A549 (cell line): ENCODE data around the gene SYTL2.

Source experiments
- BHLHE40 ChIP-seq: IDR thresholded peaks from 2 replicates; pipeline ENCODE4 v1.6.1; 2012; ENCODE audit warnings: low read depth, low read length, inconsistent platforms
- CEBPB ChIP-seq, 2 experiments: fragments of >200 bp in 1 of 2; sonication (Bioruptor Twin) in 1 of 2; formaldehyde crosslinking in 1 of 2; IDR thresholded peaks; 2 replicates each; pipeline ENCODE4 v1.6.1; 2012 to 2016
- CTCF ChIP-seq: fragments of >200 bp; sonication (Bioruptor Twin); formaldehyde crosslinking; IDR thresholded peaks from 3 replicates; pipeline ENCODE4 v1.5.1; 2016
- EP300 ChIP-seq, 2 experiments: fragments of >200 bp; sonication (Bioruptor Twin); formaldehyde crosslinking; IDR thresholded peaks; 2 replicates in 1 of 2; 3 replicates in 1 of 2; pipeline ENCODE4 v1.6.1; 2016 to 2017
- FOSL2 ChIP-seq, 2 experiments: fragments of 450-650 bp in 1 of 2; fragments of >200 bp in 1 of 2; sonication (Bioruptor Twin) in 1 of 2; formaldehyde crosslinking; IDR thresholded peaks; 2 replicates each; pipeline versions ENCODE4 v1.5.0 to v1.6.1; 2016 to 2020; ENCODE audit warnings: mild to moderate bottlenecking in 1 of 2, moderate library complexity in 1 of 2
- HMGXB4 ChIP-seq: fragments of 250-450 bp; sonication (Bioruptor Pico); IDR thresholded peaks from 2 replicates; pipeline ENCODE4 v1.5.0; 2021; ENCODE audit warnings: mild to moderate bottlenecking, moderate library complexity, borderline replicate concordance
- JUNB ChIP-seq: fragments of >200 bp; sonication (Bioruptor Twin); formaldehyde crosslinking; IDR thresholded peaks from 2 replicates; pipeline ENCODE4 v1.6.1; 2016
- PBX3 ChIP-seq: IDR thresholded peaks from 2 replicates; pipeline ENCODE4 v1.6.1; 2012
- POLR2A ChIP-seq: IDR thresholded peaks from 2 replicates; pipeline ENCODE4 v1.6.1; 2012; ENCODE audit warnings: mild to moderate bottlenecking, low read length
- POLR2AphosphoS2 ChIP-seq: conservative IDR thresholded peaks from 2 replicates; pipeline ENCODE4 v1.6.1; 2012; ENCODE audit warnings: low read length, improper control_type of control experiment, inconsistent platforms
- RAD21 ChIP-seq, 2 experiments: fragments of >200 bp in 1 of 2; sonication (Bioruptor Twin) in 1 of 2; formaldehyde crosslinking in 1 of 2; IDR thresholded peaks in 1 of 2; conservative IDR thresholded peaks in 1 of 2; 2 replicates in 1 of 2; 3 replicates in 1 of 2; pipeline ENCODE4 v1.6.1; 2012 to 2018; ENCODE audit warnings: inconsistent platforms in 1 of 2
- RNF2 ChIP-seq: fragments of 200-600 bp; sonication (generic); IDR thresholded peaks from 2 replicates; pipeline ENCODE4 v1.6.1; 2016; ENCODE audit warnings: low read depth, mild to moderate bottlenecking, antibody characterized with exemption, moderate library complexity, borderline replicate concordance
- USF2 ChIP-seq: fragments of 450-650 bp; IDR thresholded peaks from 2 replicates; pipeline ENCODE4 v1.6.1; 2014; ENCODE audit warnings: antibody characterized with exemption

- TF ChIP-seq POLR2AphosphoS2 (no peak), CTCF (no peak), JUNB (no peak), CEBPB (IDR thresholded peaks at IDR 0.05) (no peak), RNF2 (no peak), RAD21 (conservative IDR thresholded peaks at IDR 0.05 in 1 of 2, IDR thresholded peaks at IDR 0.05 in 1 of 2) (no peak), PBX3 (no peak), USF2 (no peak), EP300 (IDR thresholded peaks at IDR 0.05) (no peak), BHLHE40 (no peak), FOSL2 (IDR thresholded peaks at IDR 0.05) (no peak), FOSL2 (CRISPR knock-in tag; IDR thresholded peaks at IDR 0.05) (no peak), POLR2A (no peak), HMGXB4 (no peak)
Measured at GRCh38 chr11:85764796-85765195, 46.1 kb downstream of the SYTL2 start.
